GM13976 (cell line): ENCODE results near the gene ERC2.

Experiments used
- DNase-seq: peaks from one replicate; pipeline ENCODE4 v3.0.0; 2012; ENCODE audit warnings: low spot score
- CTCF ChIP-seq: IDR thresholded peaks from 2 replicates; pipeline ENCODE4 v1.5.1; 2012; ENCODE audit warnings: borderline replicate concordance, mild to moderate bottlenecking; ENCODE audit not compliant: insufficient read depth; ENCODE audit errors: extremely low read depth, missing control alignments, control extremely low read depth
- in situ Hi-C: fragments of 300-500 bp; cut with MboI; formaldehyde crosslinking; loops from one replicate; pipeline ENCODE4 v1.12.0; 2022; ENCODE audit warnings: low sequenced_read_pairs, mixed read lengths, inconsistent platforms; ENCODE audit not compliant: unreplicated experiment

The ERC2 gene

GRCh38 chr3:56415652-56416051 lies 52.6 kb downstream of the ERC2 start:
- DNase-seq: no peak
- TF ChIP-seq CTCF: no peak
- in situ Hi-C loops: no loop called here

- no peak for DNase-seq
- in situ Hi-C loops: no loop called here
- no peak for TF ChIP-seq CTCF
Observed at GRCh38 chr3:56413911-56414310, 54.4 kb downstream of the ERC2 start.

- in situ Hi-C loops: no loop called here
- DNase-seq: no peak
- TF ChIP-seq CTCF: no peak
Observed at GRCh38 chr3:56411166-56411565, 57.1 kb downstream of the ERC2 start.

- TF ChIP-seq CTCF: no peak
- in situ Hi-C loops: no loop called here
- DNase-seq: no peak
Observed at GRCh38 chr3:56410576-56410975, 57.7 kb downstream of the ERC2 start.

- TF ChIP-seq CTCF: no peak
- in situ Hi-C loops: no loop called here
- no peak for DNase-seq
Observed at GRCh38 chr3:56409790-56410189, 58.5 kb downstream of the ERC2 start.

GRCh38 chr3:56408761-56409196 lies 59.5 kb downstream of the ERC2 start:
- in situ Hi-C loops: no loop called here
- no peak for DNase-seq
- no peak for TF ChIP-seq CTCF
